ENCODE data around the gene RELCH.

- TF ChIP-seq, protein P1, sequence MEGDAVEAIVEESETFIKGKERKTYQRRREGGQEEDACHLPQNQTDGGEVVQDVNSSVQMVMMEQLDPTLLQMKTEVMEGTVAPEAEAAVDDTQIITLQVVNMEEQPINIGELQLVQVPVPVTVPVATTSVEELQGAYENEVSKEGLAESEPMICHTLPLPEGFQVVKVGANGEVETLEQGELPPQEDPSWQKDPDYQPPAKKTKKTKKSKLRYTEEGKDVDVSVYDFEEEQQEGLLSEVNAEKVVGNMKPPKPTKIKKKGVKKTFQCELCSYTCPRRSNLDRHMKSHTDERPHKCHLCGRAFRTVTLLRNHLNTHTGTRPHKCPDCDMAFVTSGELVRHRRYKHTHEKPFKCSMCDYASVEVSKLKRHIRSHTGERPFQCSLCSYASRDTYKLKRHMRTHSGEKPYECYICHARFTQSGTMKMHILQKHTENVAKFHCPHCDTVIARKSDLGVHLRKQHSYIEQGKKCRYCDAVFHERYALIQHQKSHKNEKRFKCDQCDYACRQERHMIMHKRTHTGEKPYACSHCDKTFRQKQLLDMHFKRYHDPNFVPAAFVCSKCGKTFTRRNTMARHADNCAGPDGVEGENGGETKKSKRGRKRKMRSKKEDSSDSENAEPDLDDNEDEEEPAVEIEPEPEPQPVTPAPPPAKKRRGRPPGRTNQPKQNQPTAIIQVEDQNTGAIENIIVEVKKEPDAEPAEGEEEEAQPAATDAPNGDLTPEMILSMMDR (conservative IDR thresholded peaks at IDR 0.05; ENCODE audit: low read depth, low read length): no peak
- TF ChIP-seq EZH2 (IDR thresholded peaks at IDR 0.05; ENCODE audit: low read length, unreplicated experiment): no peak
These were observed 144.7 kb downstream of the RELCH start for GRCh38 chr18:62331581-62332356.

Measured in PC-3 (cell line).